ENCODE results near the gene PSAP.

PSAP gene

GRCh38 chr10:71844084-71844483, 7.0 kb downstream of the PSAP start:
- DNase-seq, result no peak

GRCh38 chr10:71842856-71843686, 8.0 kb downstream of the PSAP start:
- no peak for DNase-seq

DNA sequence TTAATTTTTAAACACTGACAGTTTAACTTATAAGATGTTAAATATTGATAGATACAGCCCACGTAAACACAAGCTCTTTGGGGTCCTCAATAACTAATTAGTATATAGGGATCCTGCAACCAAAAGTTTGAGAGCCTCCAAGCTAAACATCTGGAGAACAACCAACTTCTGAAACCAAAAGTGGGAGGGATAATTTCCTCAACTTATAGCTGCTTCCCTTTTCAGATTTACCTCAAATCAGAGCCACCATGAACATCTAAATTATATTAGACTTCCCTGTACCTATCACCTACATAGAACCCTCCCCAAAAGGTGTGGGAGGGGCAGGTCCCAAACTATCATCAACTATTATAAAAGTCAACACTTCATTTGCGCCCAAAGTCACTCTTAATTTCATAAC, 8.6 kb downstream of the PSAP start:
- DNase-seq, result no peak

DNA sequence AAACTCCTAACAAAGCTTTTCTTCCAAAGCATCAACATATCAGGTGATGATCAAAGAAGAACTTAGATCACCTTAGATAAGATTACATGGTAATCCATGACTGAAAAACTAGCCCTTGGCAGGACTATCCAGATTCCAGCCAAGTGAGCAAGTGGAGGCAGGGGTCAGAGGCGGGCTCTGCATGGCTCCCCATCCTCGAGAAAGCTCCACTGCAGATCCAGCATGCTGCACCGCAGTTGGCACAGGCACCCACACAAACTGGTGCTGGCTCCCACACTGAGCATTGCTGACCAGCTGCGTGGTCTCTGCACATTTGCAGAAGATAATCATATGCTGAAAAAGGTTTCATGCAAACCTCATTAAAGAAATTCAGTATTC, 10.1 kb downstream of the PSAP start:
- no peak for DNase-seq

DNA sequence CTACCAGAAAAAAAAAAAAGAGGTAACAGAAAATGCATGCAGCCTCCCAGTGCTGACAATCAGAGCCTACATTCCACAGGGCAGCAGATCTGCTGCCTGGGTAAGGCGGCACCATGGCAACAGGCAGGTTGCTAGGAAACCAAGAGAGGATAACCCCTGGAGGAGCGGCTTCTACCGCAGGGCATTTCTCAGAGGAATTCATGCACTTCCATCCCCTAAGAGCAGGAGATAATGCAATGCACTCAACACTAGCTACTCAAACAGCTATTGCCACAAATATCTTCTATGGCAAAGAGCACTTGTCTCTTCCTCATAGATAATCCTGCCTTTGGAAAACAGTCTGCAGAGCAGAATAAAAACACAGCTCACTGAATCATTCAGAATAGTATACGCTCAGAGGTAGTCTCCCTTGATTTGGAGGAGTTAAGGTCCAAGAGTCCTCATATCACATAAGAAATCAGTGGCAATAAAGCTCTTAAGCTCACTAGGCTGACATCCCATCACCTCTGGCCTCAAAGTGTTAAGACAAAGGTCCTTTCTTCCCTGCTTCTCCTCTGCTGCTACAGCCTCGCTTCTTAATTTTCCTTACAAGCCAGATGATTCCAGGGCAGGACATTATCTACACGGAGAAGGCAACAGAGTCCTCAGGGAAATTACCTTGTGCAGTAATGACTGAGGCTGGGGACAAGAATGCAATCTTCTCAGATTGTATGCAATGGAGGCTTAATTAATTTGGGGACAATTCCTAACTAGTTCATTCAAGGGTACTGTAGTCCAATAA, 10.7 kb downstream of the PSAP start:
- DNase-seq, result peak; percentile 53 to 79

DNA sequence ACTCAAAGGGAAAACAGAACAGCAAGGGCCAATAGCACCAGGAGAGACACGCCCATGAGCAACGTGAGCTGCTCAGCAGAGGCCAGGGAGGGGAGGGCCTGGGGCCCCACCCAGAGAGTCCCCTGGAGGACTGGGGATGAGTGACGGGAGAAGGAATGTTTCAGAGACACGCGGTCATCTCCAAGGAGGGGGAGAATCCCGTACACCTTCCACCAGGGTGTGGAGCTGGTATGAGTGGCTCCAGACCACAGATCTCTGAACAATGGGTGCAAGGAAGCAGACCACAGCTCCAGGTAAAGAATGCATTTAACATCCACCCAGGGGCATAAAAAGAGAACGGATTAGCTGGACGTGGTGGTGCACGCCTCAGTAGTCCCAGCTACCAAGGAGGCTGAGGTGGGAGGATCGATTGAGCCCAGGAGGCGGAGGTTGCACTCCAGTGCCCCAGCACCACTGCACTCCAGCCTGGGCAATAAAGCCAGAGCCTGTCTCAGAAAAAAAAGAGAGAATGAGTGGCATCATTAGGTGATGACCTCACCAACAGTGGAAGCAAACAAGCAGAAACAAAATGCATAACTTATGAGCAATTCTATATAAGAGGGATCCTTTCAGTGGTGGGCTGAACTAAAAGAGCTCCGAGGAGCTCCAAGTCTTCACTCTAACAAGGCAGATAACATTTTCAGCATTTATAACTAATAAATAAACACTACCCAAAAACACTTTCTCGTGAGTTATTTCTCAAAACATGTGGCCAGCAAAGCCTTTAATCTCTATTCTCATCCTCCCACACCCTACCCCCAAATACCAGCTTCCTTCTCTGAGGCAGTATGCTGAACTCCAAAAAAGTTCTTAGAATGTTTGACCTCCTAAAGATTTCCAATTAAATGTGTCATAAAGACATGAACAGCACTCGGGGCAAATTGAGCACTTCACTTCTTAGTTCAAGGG, 12.5 kb downstream of the PSAP start:
- no peak for DNase-seq

GRCh38 chr10:71837098-71837827, 13.8 kb downstream of the PSAP start:
- peak in 1 of 2 experiments; percentile 54 for DNase-seq

DNA sequence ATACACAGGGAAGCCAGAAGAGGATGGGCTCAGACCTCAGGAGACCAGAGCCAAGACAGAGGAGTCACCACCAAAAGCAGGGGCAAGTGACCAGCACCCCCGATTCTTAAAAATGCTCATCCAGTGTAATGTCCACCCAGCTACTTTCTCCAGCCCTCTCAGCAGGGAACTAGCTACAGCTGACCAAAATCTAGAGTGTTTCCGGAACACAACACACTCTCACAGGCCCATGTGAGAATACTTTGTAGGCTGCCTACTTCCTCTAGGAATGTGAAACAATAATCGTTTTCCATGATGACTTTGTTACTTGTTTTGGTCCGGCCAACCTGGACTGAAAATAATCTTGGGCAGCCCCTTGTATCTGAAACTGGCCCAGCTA, 14.5 kb downstream of the PSAP start:
- no peak for DNase-seq

DNA sequence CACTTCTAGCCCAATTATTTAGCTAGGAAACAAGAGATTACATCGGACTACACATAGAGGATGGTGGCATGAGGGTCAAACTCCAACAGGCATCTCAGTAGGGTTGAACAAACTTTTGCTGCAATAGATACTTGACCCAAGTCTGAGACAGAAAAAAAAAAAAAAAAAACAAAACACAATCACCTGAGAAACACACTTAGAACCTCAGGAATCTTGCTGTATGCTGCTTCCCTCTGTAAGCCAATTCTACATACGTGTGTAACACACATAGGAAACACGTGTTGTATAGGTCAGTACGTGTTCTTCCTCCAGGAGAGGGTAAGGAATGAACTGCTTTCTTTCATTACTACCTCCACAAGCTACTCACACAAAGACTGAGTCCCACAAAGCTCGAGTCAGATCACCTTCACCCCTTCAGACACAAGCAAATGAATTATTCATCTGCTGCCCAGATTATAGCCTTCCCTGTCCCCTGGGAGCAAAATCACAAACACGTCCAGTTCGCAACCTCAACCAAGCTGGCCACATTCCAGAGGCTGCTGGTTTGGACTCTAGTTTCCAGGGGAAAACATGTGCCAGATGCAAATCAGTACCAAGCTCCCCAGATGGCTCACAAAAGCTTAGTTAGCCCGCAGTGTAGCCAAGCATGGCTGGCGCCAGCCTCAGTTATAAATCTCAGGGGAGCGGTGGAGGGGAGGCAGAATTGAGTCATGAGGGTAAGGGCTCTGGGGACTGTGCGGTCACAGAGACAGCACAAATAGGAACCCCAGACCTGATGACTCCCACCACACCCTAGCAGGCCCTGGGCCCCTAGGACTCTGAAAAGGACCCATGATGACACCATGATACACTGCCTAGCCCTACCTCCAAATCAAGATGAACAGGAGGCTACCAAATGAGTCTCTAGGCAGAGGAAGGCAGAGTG, 15.1 kb downstream of the PSAP start:
- DNase-seq, result peak; percentile 91 to 94

GRCh38 chr10:71834343-71834674, 16.7 kb downstream of the PSAP start:
- DNase-seq, result no peak

GRCh38 chr10:71833451-71834342, 17.4 kb downstream of the PSAP start:
- no peak for DNase-seq

DNA sequence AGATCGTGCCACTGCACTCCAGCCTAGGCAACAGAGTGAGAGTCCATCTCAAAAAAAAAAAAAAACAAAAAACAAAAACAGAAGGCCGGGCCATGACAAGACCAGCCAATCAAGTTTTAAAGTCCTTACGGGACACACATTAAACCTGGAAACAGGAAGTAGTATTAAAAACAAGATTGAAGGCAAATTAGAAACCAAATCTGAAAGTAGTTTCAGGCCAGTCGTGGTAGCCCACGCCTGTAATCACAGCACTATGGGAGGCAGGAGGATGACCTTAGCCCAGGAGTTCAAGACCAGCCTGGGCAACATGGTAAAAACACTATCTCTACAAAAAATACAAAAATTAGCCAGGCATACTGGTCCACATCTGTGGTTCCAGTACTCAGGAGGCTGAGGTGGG, 18.1 kb downstream of the PSAP start:
- DNase-seq, result no peak

DNA sequence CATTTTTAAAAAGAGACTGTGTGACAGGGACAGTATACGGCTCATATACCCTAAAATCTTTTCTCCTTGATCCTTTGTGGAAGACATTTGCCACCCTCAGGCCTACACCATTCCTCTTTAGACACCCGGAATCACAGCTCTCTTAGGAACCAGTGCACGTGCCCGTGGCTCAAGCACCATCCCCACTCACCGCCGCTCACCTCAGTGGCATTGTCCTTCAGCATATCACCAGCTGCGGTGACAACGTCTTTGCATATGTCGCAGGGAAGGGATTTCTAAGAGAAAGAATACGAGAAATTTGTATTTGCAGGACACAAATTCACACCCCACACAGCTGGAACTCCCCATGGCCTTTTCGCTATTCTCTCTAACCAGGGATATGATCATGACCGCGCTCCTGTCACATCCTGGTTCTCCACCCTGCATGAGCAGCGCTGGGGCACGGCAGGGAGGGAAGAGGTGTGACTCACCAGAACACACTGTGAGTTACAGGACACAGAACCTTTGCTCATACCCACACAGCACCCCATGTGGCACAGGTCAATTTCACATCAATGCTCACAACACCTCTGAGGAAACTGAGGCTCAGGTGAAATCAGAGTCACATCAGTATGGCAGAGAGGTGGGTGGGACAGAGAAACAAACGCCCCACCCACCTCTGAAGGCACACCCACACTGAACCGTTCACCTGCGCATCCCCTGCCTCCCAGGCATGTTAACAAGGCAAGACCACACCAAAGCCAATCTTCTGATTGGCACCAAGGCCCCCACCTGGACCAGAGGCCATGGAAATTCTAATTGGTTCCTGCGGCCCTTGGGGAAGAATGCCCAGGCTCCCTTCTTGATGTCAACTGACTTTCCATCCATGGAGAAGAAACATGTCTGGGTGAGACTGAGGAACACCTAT, 19.2 kb downstream of the PSAP start:
- DNase-seq, result no peak

DNA sequence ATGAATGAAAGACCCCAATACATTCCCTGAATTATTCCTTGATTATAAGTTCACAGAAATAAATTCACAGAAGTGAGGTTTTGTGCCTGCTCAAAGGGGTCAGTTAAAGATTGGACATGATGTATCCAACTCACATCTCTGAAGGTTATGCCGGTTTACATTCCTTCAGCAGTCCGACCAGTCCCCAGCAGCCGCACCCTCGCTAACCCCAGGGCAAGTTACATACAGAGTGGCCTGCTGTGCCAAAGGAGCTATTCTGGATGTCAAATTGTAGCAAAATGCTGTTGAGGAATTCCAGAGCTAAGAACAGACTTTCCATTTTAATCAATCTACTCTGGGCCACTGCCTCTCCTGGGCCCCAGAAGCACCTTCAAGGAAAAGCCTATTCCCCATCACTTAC, 20.3 kb downstream of the PSAP start:
- DNase-seq, result no peak

- no peak for DNase-seq
These were observed 21.2 kb downstream of the PSAP start for GRCh38 chr10:71829896-71830295.

DNA sequence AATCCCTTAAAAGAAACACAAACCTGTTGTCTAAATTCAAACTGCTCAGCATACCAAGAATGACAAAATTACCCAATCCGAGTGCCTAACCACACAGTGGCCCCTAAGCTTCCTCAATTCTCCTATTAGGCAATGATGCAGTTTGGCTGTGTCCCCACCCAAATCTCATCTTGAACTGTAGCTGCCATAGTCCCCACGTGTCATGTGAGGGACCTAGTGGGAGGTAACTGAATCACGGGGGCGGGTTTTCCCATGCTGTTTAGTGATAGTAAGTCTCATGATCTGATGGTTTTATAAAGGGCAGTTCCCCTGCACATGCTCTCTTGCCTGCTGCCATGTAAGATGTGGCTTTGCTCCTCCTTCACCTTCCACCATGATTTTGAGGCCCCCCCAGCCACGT, 21.9 kb downstream of the PSAP start:
- DNase-seq, result no peak

DNA sequence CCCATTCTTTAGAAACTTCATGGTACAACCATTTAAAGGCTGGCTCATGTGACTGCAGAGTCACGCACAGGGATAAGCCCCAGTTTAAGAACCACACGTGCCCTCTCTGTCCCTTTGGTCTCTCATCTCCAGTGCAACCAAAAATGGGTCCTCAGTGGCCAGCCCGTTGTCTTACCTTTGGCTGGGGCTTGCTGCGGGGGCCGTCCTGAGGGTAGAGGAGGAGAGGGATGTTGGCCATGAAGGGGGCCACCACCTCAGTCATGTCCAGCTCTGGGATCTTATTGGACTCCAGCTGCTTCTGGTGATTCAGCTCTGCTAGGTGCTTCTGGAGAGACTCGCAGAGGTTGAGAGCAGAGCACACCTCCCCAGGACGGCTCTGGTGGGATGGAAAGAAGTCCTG, 22.3 kb downstream of the PSAP start:
- DNase-seq, result no peak

- no peak for DNase-seq
These were observed 23.2 kb downstream of the PSAP start for GRCh38 chr10:71827852-71828251.

- DNase-seq, result no peak
These were observed 25.8 kb downstream of the PSAP start for GRCh38 chr10:71825217-71825616.

Measured in NCI-H526 (cell line).